Dendritic cell treated with granulocyte-macrophage colony-stimulating factor and Interleukin-4, amounts not matched to agents 40 ng/mL and 50 ng/mL, for 4 days (primary cell): ENCODE measurements around the gene RASGEF1C.

Source experiments
- H3K27ac Mint-ChIP-seq: one replicate; pipeline ENCODE4 v1.8.0; 2022; ENCODE audit warnings: mild to moderate bottlenecking, mixed read lengths
- H3K27me3 Mint-ChIP-seq: one replicate; pipeline ENCODE4 v1.8.0; 2022; ENCODE audit warnings: mild to moderate bottlenecking, mixed read lengths
- H3K36me3 Mint-ChIP-seq: one replicate; pipeline ENCODE4 v1.8.0; 2022; ENCODE audit warnings: low read depth, mixed read lengths
- H3K4me1 Mint-ChIP-seq: one replicate; pipeline ENCODE4 v1.8.0; 2022; ENCODE audit warnings: low read depth, mixed read lengths
- H3K4me3 Mint-ChIP-seq: one replicate; pipeline ENCODE4 v1.8.0; 2022; ENCODE audit warnings: mild to moderate bottlenecking, moderate library complexity, mixed read lengths
- H3K9me3 Mint-ChIP-seq: one replicate; pipeline ENCODE4 v1.8.0; 2022; ENCODE audit warnings: mixed read lengths
- intact Hi-C: fragments of 100-400 bp; cut with micrococcal nuclease; formaldehyde crosslinking; loops from one replicate; pipeline ENCODE4 v1.15.0; 2022

Gene RASGEF1C

DNA sequence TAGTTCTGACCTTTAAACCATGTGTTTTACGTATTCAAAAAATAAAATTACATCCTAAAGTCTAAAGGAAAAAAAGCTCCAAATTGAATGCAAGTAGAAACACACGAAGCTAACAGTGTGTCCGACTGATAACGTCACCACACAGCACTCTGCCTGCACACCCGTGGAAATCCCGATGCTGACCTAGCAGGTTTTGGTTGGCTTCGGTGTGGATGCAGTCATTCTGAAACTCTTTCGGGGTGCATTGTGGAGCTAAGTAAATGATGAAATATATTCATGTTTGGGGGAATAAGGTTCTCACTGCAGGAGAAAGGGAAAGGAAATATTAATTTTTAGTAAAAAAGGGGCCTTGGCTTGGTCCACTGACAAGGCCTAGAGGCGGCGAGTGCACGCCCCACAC, 2.0 kb downstream of the RASGEF1C start:
- intact Hi-C loops = loop anchor here (10.0 kb wide), 1 partner anchor 118 kb away; no protein-coding TSS in a partner anchor
- Mint-ChIP-seq H3K27me3 (peaks cover 50% of the 10 kb centered on the region), H3K4me3 (no peak overlapping the region), H3K36me3 (no peaks in the 10 kb centered on the region), H3K4me1 (peaks cover 11% of the 10 kb centered on the region), H3K27ac (no peak overlapping the region), H3K9me3 (no peaks in the 10 kb centered on the region)

DNA sequence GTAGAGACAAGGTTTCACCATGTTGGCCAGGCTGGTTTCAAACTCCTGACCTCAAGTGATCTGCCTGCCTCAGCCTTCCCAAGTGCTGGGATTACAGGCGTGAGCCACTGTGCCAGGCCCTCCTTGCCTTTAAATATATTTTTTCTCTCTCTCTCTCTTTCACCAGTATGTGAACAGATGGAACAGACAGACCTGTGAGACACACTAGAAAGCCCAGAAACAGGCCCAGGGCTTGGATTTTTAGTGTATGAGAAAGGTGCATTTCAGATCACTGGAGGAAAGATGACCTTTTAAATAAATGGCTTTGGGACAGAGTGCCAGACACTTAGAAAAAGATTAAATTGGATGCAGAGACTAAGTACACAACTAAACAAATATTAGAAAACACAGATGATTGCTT, 3.1 kb downstream of the RASGEF1C start:
- Mint-ChIP-seq H3K36me3 (no peaks in the 10 kb centered on the region), H3K4me3 (no peak overlapping the region), H3K27me3 (peaks cover 47% of the 10 kb centered on the region), H3K9me3 (no peaks in the 10 kb centered on the region), H3K4me1 (peaks cover 16% of the 10 kb centered on the region), H3K27ac (no peak overlapping the region)
- intact Hi-C loops = loop anchor here (10.0 kb wide), 1 partner anchor 119 kb away; no protein-coding TSS in a partner anchor

DNA sequence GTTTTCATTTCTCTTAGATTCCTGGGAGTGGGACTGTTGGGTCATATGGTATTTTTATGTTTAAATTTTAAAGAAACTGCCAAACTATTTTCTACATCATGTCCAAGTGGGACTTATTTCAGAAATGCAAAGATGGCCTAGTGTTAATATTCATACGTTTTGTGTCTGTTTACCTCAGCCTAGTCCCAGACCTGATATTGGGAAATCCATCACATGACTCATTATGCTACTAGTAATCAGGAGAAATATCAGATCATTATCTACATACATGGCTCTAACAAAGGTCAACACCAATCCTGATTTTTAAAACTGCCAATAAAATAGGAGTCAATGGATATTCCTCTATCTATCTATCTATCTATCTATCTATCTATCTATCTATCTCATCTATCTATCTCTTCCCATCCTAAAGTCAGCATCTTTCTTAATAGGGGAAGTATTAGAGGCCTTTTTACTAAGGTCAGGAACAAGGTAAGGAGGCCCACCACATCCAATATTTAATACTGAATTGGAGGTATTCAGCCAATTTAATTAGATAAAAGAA, 4.7 kb downstream of the RASGEF1C start:
- Mint-ChIP-seq H3K4me3 (no peak overlapping the region), H3K36me3 (no peaks in the 10 kb centered on the region), H3K4me1 (peaks cover 20% of the 10 kb centered on the region), H3K27ac (no peak overlapping the region), H3K27me3 (peaks cover 42% of the 10 kb centered on the region), H3K9me3 (no peaks in the 10 kb centered on the region)
- intact Hi-C loops = loop anchor here (10.0 kb wide), 1 partner anchor 120 kb away; no protein-coding TSS in a partner anchor

DNA sequence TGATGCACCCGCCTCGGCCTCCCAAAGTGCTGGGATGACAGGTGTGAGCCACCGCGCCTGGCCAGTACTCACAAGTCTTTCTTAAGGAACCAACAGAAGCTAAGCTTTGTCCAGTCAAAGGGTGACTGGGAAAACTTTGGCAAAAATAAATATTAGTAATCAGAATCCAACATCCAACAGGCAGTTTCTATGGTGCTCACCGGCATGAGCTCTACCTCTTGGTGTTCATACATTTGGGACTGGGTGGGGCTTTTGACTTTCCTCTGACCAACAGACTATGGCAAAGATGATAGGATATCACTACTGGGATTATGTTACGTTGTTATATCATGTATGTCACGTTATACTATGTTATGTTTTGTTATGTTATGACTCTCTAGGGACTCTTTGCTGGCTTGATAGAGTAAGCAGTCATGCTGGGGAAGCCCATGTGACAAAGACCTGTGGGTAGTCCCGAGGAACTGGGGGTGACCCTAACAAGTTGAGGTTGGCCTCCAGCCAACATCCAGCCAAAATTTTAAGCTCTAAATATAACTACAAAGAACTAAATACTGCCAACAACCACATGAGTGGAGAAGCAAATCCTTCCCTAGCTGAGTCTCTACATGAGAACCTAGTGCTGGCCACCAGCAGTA, 6.0 kb downstream of the RASGEF1C start:
- Mint-ChIP-seq H3K27ac (no peak overlapping the region), H3K36me3 (no peaks in the 10 kb centered on the region), H3K4me3 (no peak overlapping the region), H3K27me3 (peaks cover 35% of the 10 kb centered on the region), H3K9me3 (no peaks in the 10 kb centered on the region), H3K4me1 (peaks cover 14% of the 10 kb centered on the region)
- intact Hi-C loops = loop anchor here (10.0 kb wide), 1 partner anchor 122 kb away; no protein-coding TSS in a partner anchor

DNA sequence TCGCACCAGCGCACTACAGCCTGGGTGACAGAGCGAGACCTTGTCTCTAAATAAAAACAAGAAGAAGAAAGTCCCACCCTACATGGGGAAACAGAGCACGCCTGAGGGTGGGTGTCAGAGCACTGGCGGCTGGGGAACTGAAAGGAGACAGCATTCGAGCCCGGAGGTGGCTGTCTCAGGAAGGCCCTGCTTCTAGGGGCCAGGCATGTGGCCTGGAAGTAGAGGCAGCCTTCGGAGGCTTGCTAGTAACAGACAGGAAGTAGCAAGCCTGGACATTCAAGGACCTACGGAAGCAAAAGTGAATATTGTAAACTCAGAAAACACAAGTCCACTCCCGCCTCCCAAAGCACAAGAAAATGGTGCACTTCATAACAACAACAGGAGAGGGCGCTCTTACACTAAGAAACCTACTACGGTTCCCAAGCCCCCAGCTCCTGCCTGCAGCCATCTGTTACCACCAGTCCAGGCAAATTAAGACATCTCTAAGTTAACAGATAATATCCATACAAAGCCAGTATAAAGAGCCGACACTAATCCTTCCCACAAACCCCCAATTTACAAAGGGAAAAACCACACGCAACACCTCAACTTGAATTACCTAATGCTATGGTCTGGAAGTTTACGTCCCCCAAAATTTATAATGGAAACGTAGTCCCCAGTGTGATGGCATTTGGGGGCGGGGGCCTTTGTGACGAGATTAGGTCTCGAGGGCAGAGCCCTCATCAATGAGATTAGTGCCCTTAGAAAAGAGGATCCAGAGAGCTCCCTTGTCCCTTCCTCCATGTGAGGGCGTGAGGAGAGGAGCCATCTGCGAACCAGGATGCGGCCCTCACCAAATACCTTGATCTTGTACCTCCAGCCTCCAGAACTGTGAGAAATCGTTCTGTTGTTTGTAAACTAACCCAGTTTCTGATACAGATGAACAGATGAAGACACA, 7.7 kb downstream of the RASGEF1C start:
- intact Hi-C loops = loop anchor here (10.0 kb wide), 1 partner anchor 123 kb away; no protein-coding TSS in a partner anchor
- Mint-ChIP-seq H3K27me3 (peaks cover 21% of the 10 kb centered on the region), H3K36me3 (no peaks in the 10 kb centered on the region), H3K27ac (no peak overlapping the region), H3K9me3 (no peaks in the 10 kb centered on the region), H3K4me1 (peaks cover 9% of the 10 kb centered on the region), H3K4me3 (no peak overlapping the region)

DNA sequence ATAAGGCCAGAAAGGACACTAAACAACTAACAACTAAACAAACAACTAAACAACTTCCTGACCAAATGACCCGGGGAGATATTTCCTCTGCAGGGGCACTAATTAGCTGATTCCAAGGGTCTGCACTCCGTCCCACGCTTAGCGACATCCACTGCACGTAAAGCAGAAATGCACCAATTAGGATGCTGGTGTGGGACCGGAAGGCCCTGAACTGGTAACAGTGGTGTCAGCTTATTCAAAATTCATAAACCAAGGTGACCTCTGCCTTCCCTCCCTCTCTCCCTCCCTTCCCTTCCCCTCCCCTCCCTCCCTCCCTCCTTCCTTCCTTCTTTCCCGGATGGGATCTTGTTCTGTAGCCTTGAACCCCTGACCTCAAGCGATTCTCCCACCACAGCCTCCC, 9.6 kb downstream of the RASGEF1C start:
- Mint-ChIP-seq H3K27me3 (peaks cover 16% of the 10 kb centered on the region), H3K36me3 (no peaks in the 10 kb centered on the region), H3K4me1 (peaks cover 9% of the 10 kb centered on the region), H3K27ac (no peak overlapping the region), H3K9me3 (no peaks in the 10 kb centered on the region), H3K4me3 (no peak overlapping the region)
- intact Hi-C loops = no loop called here

DNA sequence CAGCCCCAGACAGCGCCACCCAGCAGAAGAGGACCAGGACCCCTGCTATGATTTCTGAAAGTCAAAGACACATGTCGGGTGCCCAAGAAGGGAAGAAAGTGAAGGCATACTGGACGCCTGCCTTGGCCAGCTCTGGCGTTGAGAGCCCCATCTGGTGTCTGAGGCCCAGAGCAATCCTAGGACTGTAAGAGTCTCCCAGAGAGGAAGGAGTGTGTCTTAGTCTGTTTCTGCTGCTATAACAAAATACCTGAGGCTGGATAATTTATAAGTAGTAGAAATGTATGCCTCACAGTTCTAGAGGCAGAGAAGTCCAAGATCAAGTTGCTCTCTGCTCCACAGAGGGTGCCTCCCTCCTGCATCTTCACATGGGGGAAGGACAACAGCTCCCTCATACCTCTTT, 10.8 kb downstream of the RASGEF1C start:
- peaks cover 14% of the 10 kb centered on the region for H3K27me3 Mint-ChIP-seq
- H3K4me1 Mint-ChIP-seq = peaks cover 9% of the 10 kb centered on the region
- no peak overlapping the region for H3K27ac Mint-ChIP-seq
- no peak overlapping the region for H3K4me3 Mint-ChIP-seq
- intact Hi-C loops = no loop called here
- H3K9me3 Mint-ChIP-seq = no peaks in the 10 kb centered on the region
- H3K36me3 Mint-ChIP-seq = no peaks in the 10 kb centered on the region

DNA sequence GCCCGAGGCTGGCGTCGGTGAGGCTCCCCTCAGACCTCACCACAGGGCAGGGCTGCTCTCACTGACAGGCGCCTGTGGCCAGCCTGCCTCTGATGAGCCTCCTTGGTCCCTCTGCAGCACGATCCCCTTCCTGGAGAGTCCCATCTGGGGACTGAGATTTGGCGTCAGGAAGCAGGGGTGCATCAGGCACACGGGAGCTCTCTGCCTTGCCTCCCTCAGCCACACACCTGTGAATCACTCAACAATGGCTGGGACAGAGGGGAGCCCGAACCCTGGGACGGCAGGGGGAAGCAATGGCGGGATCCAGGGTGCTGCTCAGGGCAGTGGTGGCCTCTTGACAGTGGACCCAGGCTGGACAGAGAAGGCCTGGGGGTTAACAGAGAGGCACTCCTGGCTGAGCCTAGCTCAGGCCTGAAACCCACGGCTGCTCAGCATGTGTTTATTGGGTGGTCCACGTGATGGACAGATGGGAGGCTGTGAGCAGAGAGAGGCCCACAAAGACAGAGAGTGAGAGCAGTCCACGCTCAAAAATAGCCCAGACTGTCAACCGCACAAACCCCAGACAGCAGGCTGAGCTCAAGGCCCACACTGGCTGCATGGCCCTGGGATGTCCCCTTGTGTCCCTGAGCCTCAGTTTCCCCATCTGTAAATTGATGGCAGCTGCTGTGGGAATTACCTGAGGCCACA, 11.9 kb downstream of the RASGEF1C start:
- intact Hi-C loops = no loop called here
- Mint-ChIP-seq H3K4me3 (no peak overlapping the region), H3K36me3 (no peaks in the 10 kb centered on the region), H3K4me1 (peaks cover 9% of the 10 kb centered on the region), H3K27ac (no peak overlapping the region), H3K9me3 (no peaks in the 10 kb centered on the region), H3K27me3 (peaks cover 13% of the 10 kb centered on the region)

DNA sequence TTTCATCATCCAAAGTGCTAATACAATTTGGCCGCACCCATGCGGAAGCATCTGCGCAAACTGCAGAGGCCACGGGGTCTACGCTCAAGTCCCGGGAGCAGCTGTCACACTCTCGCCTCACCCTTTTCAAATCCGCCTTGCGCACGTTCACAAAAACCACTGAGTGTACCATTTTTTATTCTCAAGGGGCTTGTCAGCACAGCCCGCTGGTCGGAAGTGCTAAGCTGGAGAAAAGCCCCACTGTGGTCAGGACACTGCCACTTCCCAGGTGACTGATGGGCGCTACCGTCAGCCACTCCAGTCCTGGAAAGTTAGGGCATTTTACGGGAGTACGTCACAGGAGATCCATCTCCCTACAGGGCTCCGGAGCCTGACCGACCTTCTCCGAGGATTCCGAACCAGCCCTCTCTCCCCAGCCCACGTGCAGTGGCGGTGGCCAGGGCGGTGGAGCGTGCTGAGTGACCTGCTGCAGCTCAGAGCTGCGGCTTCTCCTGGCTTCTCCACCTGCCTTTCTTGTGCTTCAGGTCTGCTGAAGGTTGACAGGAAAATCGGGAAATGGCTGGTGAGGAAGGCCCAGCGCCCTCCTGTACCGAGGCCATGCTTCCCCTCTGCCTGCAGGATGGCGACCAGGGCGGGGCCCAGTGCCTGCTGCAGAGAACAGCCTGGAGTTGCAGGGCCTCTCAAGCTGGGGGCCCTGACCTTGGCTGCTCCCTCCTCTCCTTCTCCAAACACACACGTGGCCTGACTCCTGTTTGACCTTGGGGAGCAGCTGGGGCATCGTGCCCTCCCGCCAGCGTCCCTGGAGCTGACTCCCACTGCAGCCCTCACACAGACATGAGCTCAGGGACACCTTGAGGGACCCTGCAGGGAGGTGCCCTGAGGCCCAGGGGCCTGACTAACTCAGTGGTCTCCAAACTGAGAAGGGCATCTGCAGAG, 14.3 kb downstream of the RASGEF1C start:
- Mint-ChIP-seq H3K27ac (no peak overlapping the region), H3K4me1 (no peaks in the 10 kb centered on the region), H3K9me3 (no peaks in the 10 kb centered on the region), H3K36me3 (no peaks in the 10 kb centered on the region), H3K27me3 (peaks cover 2% of the 10 kb centered on the region), H3K4me3 (no peak overlapping the region)
- intact Hi-C loops = no loop called here

DNA sequence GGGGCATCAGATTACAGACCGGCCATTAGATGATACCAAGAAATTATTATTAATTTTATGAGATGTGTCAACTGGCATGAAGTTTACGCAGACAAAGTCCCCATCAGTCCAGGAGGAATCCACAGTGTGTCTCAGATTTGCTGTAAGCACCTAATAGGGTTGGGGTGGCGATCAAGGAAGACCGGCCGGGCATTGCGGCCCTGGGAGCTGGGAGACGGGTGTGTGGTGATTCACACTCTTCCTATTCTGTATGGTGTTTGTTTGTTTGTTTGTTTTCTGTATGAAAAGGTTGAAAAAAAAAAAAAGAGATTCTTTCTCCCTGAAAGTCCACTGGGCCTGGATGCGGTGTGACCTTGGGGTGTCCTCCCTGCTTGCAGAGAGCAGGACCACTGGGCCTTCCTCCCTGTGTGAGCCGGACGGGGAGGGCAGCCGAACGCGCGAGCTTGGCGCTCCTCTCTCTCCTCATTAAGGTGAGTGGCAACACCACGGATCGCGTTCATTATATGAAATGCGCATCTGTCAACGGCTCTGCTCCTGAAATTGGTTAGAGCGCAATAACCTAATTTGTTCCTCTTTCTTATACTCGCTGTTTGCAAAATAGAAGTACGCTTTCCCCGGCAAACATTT, 15.1 kb downstream of the RASGEF1C start:
- H3K4me3 Mint-ChIP-seq = no peak overlapping the region
- no peaks in the 10 kb centered on the region for H3K9me3 Mint-ChIP-seq
- no peak overlapping the region for H3K27ac Mint-ChIP-seq
- intact Hi-C loops = no loop called here
- peaks cover 2% of the 10 kb centered on the region for H3K27me3 Mint-ChIP-seq
- no peaks in the 10 kb centered on the region for H3K36me3 Mint-ChIP-seq
- no peaks in the 10 kb centered on the region for H3K4me1 Mint-ChIP-seq

DNA sequence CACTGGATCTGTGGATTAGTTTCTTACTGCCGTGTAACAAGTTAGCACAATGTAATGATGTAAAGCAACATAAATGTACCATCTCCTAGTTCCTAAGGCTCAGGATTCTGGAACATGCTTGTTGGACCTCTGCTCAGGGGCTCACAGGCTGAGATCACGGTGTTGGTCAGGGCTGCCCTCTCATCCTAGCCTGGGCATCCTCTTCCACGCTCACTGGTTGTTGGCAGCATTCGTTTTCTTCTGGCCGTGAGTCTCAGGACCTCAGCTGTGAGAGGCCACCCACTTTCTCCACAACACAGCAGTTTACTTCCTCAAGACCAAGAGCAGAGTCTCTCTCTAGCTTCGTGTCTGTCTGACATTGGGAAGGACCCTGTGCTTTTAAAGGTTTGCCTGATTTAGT, 17.3 kb downstream of the RASGEF1C start:
- H3K4me3 Mint-ChIP-seq = no peak overlapping the region
- H3K27ac Mint-ChIP-seq = no peak overlapping the region
- peaks cover 5% of the 10 kb centered on the region for H3K27me3 Mint-ChIP-seq
- no peaks in the 10 kb centered on the region for H3K36me3 Mint-ChIP-seq
- H3K4me1 Mint-ChIP-seq = no peaks in the 10 kb centered on the region
- intact Hi-C loops = no loop called here
- peaks cover 20% of the 10 kb centered on the region for H3K9me3 Mint-ChIP-seq

DNA sequence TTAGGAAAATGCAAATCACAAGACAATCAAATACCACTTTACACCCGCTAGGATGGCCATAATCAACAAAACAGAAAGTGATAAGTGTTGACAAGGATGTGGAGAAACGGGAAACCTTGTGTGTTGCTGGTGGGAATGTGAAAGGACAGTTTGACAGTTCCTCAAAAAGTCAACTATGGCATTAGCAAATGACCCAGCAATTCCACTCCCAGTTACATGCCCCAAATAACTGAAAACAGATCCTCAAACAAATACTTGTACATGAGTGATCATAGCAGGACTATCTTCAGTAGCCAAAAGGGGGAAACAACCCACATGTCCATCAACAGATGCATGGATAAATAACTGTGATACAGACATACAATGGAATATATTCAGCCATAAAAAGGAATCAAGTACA, 21.2 kb downstream of the RASGEF1C start:
- intact Hi-C loops = no loop called here

More for the DNA sequence above, 21.2 kb downstream of the RASGEF1C start:
- H3K4me3 Mint-ChIP-seq = no peak overlapping the region
- peaks cover 5% of the 10 kb centered on the region for H3K27me3 Mint-ChIP-seq
- H3K4me1 Mint-ChIP-seq = no peaks in the 10 kb centered on the region
- peaks cover 23% of the 10 kb centered on the region for H3K9me3 Mint-ChIP-seq
- no peak overlapping the region for H3K27ac Mint-ChIP-seq
- H3K36me3 Mint-ChIP-seq = no peaks in the 10 kb centered on the region
